Liver (tissue), 9 donors: ENCODE data around the gene NLRP6. TPM values are rescaled to one million over a fixed set of nuclear protein-coding genes. Genes with fewer than 3 reads are reported as not detected.
"Not testable (repeated sequence)": the region's sequence is repeated elsewhere in the genome, so short reads cannot be mapped to it uniquely, and the experiment has no call there.

Experiments
- DNase-seq: peaks from one replicate; pipeline ENCODE4 v3.0.0-alpha.2; 2017; ENCODE audit warnings: low spot score
- H3K27ac ChIP-seq, 2 donors: one replicate each; pipeline ENCODE4 v1.7.0; 2013; ENCODE audit warnings: inconsistent platforms in 2 of 2, low read length in 2 of 2, control low read depth in 1 of 2, low read depth in 1 of 2, mild to moderate bottlenecking in 1 of 2
- H3K27me3 ChIP-seq, 4 donors: one replicate each; pipeline versions ENCODE4 v1.6.1 to v1.7.0; 2013; ENCODE audit warnings: low read length in 3 of 4, inconsistent platforms in 1 of 4, mild to moderate bottlenecking in 1 of 4, moderate library complexity in 1 of 4; ENCODE audit not compliant: control insufficient read depth in 4 of 4, insufficient read depth in 4 of 4
- H3K36me3 ChIP-seq, 4 donors: one replicate each; pipeline versions ENCODE4 v1.6.1 to v1.7.0; 2013; ENCODE audit warnings: low read length in 3 of 4, mild to moderate bottlenecking in 3 of 4, low read depth in 1 of 4, moderate library complexity in 1 of 4; ENCODE audit not compliant: control insufficient read depth in 4 of 4, insufficient read depth in 3 of 4
- H3K4me1 ChIP-seq, 4 donors: one replicate each; pipeline versions ENCODE4 v1.6.1 to v1.7.0; 2013; ENCODE audit warnings: low read length in 3 of 4, mild to moderate bottlenecking in 3 of 4, moderate library complexity in 1 of 4; ENCODE audit not compliant: control insufficient read depth in 4 of 4, insufficient read depth in 4 of 4
- H3K4me3 ChIP-seq, 3 donors: one replicate each; pipeline versions ENCODE4 v1.6.1 to v1.7.0; 2013; ENCODE audit warnings: low read length in 3 of 3, control low read depth in 1 of 3, low read depth in 1 of 3, mild to moderate bottlenecking in 1 of 3
- H3K9ac ChIP-seq, 2 donors: one replicate each; pipeline ENCODE4 v1.7.0; 2013; ENCODE audit warnings: low read length in 2 of 2, mild to moderate bottlenecking in 2 of 2, moderate library complexity in 2 of 2, control low read depth in 1 of 2, low read depth in 1 of 2
- H3K9me3 ChIP-seq, 4 donors: one replicate each; pipeline versions ENCODE4 v1.6.1 to v1.7.0; 2013; ENCODE audit warnings: low read length in 3 of 4; ENCODE audit not compliant: control insufficient read depth in 4 of 4
- GABPA ChIP-seq, 2 donors: IDR thresholded peaks in 1 of 2; conservative IDR thresholded peaks in 1 of 2; 2 replicates each; pipeline ENCODE4 v1.6.1; 2016; ENCODE audit warnings: antibody characterized with exemption in 2 of 2, mild to moderate bottlenecking in 1 of 2, moderate library complexity in 1 of 2
- HNF4A ChIP-seq, 2 donors: conservative IDR thresholded peaks; 2 replicates each; pipeline ENCODE4 v1.6.1; 2016; ENCODE audit warnings: antibody characterized with exemption in 2 of 2, mild to moderate bottlenecking in 2 of 2
- JUND ChIP-seq, 2 donors: IDR thresholded peaks; 2 replicates each; pipeline ENCODE4 v1.6.1; 2016; ENCODE audit warnings: antibody characterized with exemption in 2 of 2
- RXRA ChIP-seq, 2 donors: IDR thresholded peaks; 2 replicates each; pipeline ENCODE4 v1.6.1; 2017 to 2018; ENCODE audit warnings: antibody characterized with exemption in 2 of 2, mild to moderate bottlenecking in 1 of 2
- SP1 ChIP-seq: IDR thresholded peaks from 2 replicates; pipeline ENCODE4 v1.6.1; 2018; ENCODE audit warnings: antibody characterized with exemption, mild to moderate bottlenecking
- TAF1 ChIP-seq: conservative IDR thresholded peaks from 2 replicates; pipeline ENCODE4 v1.6.1; 2016; ENCODE audit warnings: antibody characterized with exemption, mild to moderate bottlenecking
- YY1 ChIP-seq: IDR thresholded peaks from 2 replicates; pipeline ENCODE4 v1.6.1; 2016; ENCODE audit warnings: antibody characterized with exemption, mild to moderate bottlenecking
- WGBS: extraction: QIAGEN DNeasy Blood & Tissue Kit; methylation state at CpG from one replicate; pipeline ENCODE4 v1.1.7; 2013; 5-methylcytosine and 5-hydroxymethylcytosine counted together
- polyA plus RNA-seq, 2 donors: library from polyadenylated mRNA; stranded (reverse) in 1 of 2; unstranded in 1 of 2; fragments of 200-250 nt in 1 of 2; fragments of >200 nt in 1 of 2; fragmentation: Nextera tagmentation in 1 of 2; extraction: Ambion mirVana in 1 of 2; gene quantifications; one replicate each; pipeline versions ENCODE4 v1.2.1 to v1.2.3, GENCODE V29; 2013 to 2015
- total RNA-seq, 2 donors: library from RNA; depleted of rRNA; stranded (reverse); fragments of >200 nt; gene quantifications; one replicate each; pipeline ENCODE4 v1.2.3, GENCODE V29; 2014
- TF ChIP-seq, protein P1 (sequence below): IDR thresholded peaks from 2 replicates; pipeline ENCODE4 v1.6.1; 2016; ENCODE audit warnings: antibody characterized with exemption, mild to moderate bottlenecking
- donor health status: healthy.
- donor health status: healthy.
- donor health status: healthy.
- donor health status: healthy.
- donor health status: healthy.

NLRP6 gene
- total and polyA plus RNA-seq, 4 donors = 0.05 to 5.7 (median 0.97) TPM

- Histone ChIP-seq H3K36me3 (no peaks in the 10 kb centered on the region), H3K27me3 (no peaks in the 10 kb centered on the region), H3K9me3 (no peaks in the 10 kb centered on the region), H3K27ac (peak overlapping the region; percentile 81 to 92), H3K9ac (peak overlapping the region; percentile 81 to 91), H3K4me1 (peaks cover 3 to 46% (median 22%) of the 10 kb centered on the region in 4 donors), H3K4me3 (peak overlapping the region; percentile 48 to 71 (median 61))
- WGBS = 60% methylated on average over 8 of the region's 8 CpGs
- DNase-seq = no peak
- TF ChIP-seq RXRA (IDR thresholded peaks at IDR 0.05) = peak in 1 of 2 donors; percentile 12
- TF ChIP-seq TAF1 = no peak
Observed at GRCh38 chr11:313304-313786, 35.1 kb downstream of the NLRP6 start.

- WGBS = 35% methylated on average over 18 of the region's 18 CpGs
- H3K27ac ChIP-seq = peak within 1 kb of the TSS; percentile 81 to 92
- no peaks in the 10 kb centered on the region for H3K36me3 ChIP-seq
- H3K4me3 ChIP-seq = peak within 1 kb of the TSS; percentile 48 to 71 (median 61)
- peaks cover 3 to 46% (median 22%) of the 10 kb centered on the region in 4 donors for H3K4me1 ChIP-seq
- H3K9me3 ChIP-seq = no peaks in the 10 kb centered on the region
- peak within 1 kb of the TSS; percentile 81 to 91 for H3K9ac ChIP-seq
- no peaks in the 10 kb centered on the region for H3K27me3 ChIP-seq
- TF ChIP-seq JUND (IDR thresholded peaks at IDR 0.05) (no peak), HNF4A (conservative IDR thresholded peaks at IDR 0.05) (peak; percentile 22 to 52), GABPA (IDR thresholded peaks at IDR 0.05 in 1 of 2, conservative IDR thresholded peaks at IDR 0.05 in 1 of 2) (no peak), YY1 (peak; percentile 6), TAF1 (peak; percentile 90), SP1 (peak; percentile 68), RXRA (IDR thresholded peaks at IDR 0.05) (peak; percentile 29 to 46)
- TF ChIP-seq, protein P1, sequence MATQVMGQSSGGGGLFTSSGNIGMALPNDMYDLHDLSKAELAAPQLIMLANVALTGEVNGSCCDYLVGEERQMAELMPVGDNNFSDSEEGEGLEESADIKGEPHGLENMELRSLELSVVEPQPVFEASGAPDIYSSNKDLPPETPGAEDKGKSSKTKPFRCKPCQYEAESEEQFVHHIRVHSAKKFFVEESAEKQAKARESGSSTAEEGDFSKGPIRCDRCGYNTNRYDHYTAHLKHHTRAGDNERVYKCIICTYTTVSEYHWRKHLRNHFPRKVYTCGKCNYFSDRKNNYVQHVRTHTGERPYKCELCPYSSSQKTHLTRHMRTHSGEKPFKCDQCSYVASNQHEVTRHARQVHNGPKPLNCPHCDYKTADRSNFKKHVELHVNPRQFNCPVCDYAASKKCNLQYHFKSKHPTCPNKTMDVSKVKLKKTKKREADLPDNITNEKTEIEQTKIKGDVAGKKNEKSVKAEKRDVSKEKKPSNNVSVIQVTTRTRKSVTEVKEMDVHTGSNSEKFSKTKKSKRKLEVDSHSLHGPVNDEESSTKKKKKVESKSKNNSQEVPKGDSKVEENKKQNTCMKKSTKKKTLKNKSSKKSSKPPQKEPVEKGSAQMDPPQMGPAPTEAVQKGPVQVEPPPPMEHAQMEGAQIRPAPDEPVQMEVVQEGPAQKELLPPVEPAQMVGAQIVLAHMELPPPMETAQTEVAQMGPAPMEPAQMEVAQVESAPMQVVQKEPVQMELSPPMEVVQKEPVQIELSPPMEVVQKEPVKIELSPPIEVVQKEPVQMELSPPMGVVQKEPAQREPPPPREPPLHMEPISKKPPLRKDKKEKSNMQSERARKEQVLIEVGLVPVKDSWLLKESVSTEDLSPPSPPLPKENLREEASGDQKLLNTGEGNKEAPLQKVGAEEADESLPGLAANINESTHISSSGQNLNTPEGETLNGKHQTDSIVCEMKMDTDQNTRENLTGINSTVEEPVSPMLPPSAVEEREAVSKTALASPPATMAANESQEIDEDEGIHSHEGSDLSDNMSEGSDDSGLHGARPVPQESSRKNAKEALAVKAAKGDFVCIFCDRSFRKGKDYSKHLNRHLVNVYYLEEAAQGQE = peak; percentile 53
- no peak for DNase-seq
Observed at GRCh38 chr11:313787-314553, 35.8 kb downstream of the NLRP6 start, which contains the start of gene IFITM1. IFITM1 (plus strand) TSS chr11:314040; CDS start chr11:314171, 131 bp downstream.

DNA sequence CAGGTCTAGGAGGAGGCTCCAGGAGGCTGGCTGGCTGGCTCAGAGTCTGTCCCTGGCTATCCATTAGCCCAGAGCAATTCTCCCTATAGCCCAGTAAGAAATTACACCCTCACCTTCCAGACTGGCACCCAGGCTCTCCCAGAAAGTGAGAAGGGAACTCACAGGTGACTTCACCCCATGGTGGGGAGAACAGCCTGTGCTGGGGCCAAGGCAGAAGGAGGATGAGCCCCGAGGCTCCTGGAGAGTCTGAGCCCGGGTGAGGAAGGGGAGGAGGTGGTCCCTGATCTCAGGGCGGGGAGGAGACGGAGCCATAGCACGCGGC is 36.3 kb downstream of the NLRP6 start:
- TF ChIP-seq YY1 = peak; percentile 45
- peaks cover 3 to 41% (median 20%) of the 10 kb centered on the region in 4 donors for H3K4me1 ChIP-seq
- H3K27ac ChIP-seq = peak overlapping the region; percentile 81 to 92
- peak overlapping the region; percentile 48 to 71 (median 61) for H3K4me3 ChIP-seq
- H3K9me3 ChIP-seq, DNase-seq, H3K36me3 ChIP-seq, H3K27me3 ChIP-seq: not testable (repeated sequence)
- WGBS = 45% methylated on average over 6 of the region's 6 CpGs
- H3K9ac ChIP-seq = peak overlapping the region; percentile 81 to 91
